AG04449 (cell line): ENCODE results near the gene TMEM187.

ENCODE experiments used
- CTCF ChIA-PET: fragments of 350-600 bp; formaldehyde crosslinking; extraction: SDS; loops from one replicate; lab custom pipeline; 2021; ENCODE audit warnings: antibody characterized with exemption; lab: Yijun Ruan, JAX
- POLR2A ChIA-PET: fragments of 400-600, 350-600 bp; formaldehyde crosslinking; extraction: SDS; loops from one replicate; lab custom pipeline; 2020; ENCODE audit warnings: antibody characterized with exemption, inconsistent platforms; lab: Yijun Ruan, JAX
- DNase-seq: peaks from one replicate; pipeline ENCODE4 v3.0.0-alpha.2; 2010; ENCODE audit warnings: low read depth, low spot score
- H3K4me3 ChIP-seq: 2 replicates; pipeline ENCODE4 v1.5.1; 2011; ENCODE audit warnings: low read depth, mild to moderate bottlenecking, control low read depth, low read length
- CTCF ChIP-seq: IDR thresholded peaks from one replicate; pipeline ENCODE4 v1.5.1; 2011; ENCODE audit warnings: mild to moderate bottlenecking, moderate library complexity, low read length, control low read depth, inconsistent platforms; ENCODE audit not compliant: insufficient read depth; ENCODE audit errors: missing control alignments

Gene TMEM187

GRCh38 chrX:153972368-153973126 lies at the start of gene TMEM187:
Gene TMEM187 (plus strand): TSS chrX:153972754. CDS start chrX:153982063, 9,309 bp downstream.
- ChIA-PET POLR2A (no interaction called here), CTCF (no interaction called here)

GRCh38 chrX:153922932-153923857 lies 49.4 kb upstream of the TMEM187 start:
- no peak overlapping the region for H3K4me3 ChIP-seq
- DNase-seq = no peak
- TF ChIP-seq CTCF = peak; percentile 50
- ChIA-PET POLR2A (no interaction called here), CTCF (interaction anchor here (1.0 to 6.6 kb wide), 7 partner anchors 11 to 158 kb away, joined by 3 to 84 read pairs (median 4); partner anchors contain the start of gene RENBP)

More at GRCh38 chrX:153972368-153973126, at the start of gene TMEM187:
- DNase-seq = no peak
- H3K4me3 ChIP-seq = peak within 1 kb of the TSS; percentile 83
- TF ChIP-seq CTCF = no peak

- no peak for DNase-seq
- H3K4me3 ChIP-seq = no peak overlapping the region
- POLR2A ChIA-PET = interaction anchor here (1.0 kb wide), 1 partner anchor 130 kb away, joined by 4 read pairs; the partner anchor contains the start of genes IDH3G and SSR4
- no peak for TF ChIP-seq CTCF
- CTCF ChIA-PET = interaction anchor here (2.8 to 6.6 kb wide), 4 partner anchors 13 to 161 kb away, joined by 7 to 84 read pairs (median 20); partner anchors contain the start of genes HCFC1, PLXNB3 and RENBP
Measured at GRCh38 chrX:153924149-153924861, 48.2 kb upstream of the TMEM187 start.

GRCh38 chrX:153925387-153925738 lies 47.2 kb upstream of the TMEM187 start:
- ChIA-PET POLR2A (interaction anchor here (0.6 kb wide), 1 partner anchor 8 kb away, joined by 3 read pairs; no protein-coding TSS in a partner anchor), CTCF (interaction anchor here (2.8 to 6.6 kb wide), 4 partner anchors 14 to 162 kb away, joined by 7 to 84 read pairs (median 20); partner anchors contain the start of genes HCFC1, PLXNB3 and RENBP)
- H3K4me3 ChIP-seq = no peak overlapping the region
- TF ChIP-seq CTCF = no peak
- DNase-seq = no peak

GRCh38 chrX:153925739-153926551 lies 46.6 kb upstream of the TMEM187 start, which contains the start of gene ARHGAP4:
Gene ARHGAP4 (minus strand): TSS chrX:153926264. CDS start chrX:153926202, 62 bp downstream.
- ChIA-PET POLR2A (interaction anchor here (0.6 kb wide), 1 partner anchor 8 kb away, joined by 3 read pairs; no protein-coding TSS in a partner anchor), CTCF (interaction anchor here (1.3 to 6.6 kb wide), 6 partner anchors 8 to 162 kb away, joined by 3 to 84 read pairs (median 7); partner anchors contain the start of genes HCFC1, IDH3G, PLXNB3 and RENBP)
- no peak for TF ChIP-seq CTCF
- no peak for DNase-seq
- peak within 1 kb of the TSS; percentile 62 for H3K4me3 ChIP-seq
